AG10803 (cell line): ENCODE data around the gene DENND10.
A peak's percentile ranks its signal among the peaks of the same experiment; 100 is the strongest.

Source experiments
- DNase-seq: peaks from one replicate; pipeline ENCODE4 v3.0.0; 2010; ENCODE audit warnings: low read depth
- H3K4me3 ChIP-seq: 2 replicates; pipeline ENCODE4 v1.5.1; 2011; ENCODE audit warnings: mild to moderate bottlenecking, low read length, control low read depth
- CTCF ChIP-seq: conservative IDR thresholded peaks from 2 replicates; pipeline ENCODE4 v1.5.1; 2011; ENCODE audit warnings: mild to moderate bottlenecking, low read length, control low read depth, inconsistent platforms

The DENND10 gene

GRCh38 chr10:119103903-119104653 is at the start of gene DENND10:
Gene DENND10 (plus strand): TSS chr10:119104113. CDS start chr10:119104143, 30 bp downstream.
- no peak for TF ChIP-seq CTCF
- peak within 1 kb of the TSS; percentile 83 for H3K4me3 ChIP-seq
- DNase-seq, result peak; percentile 76

- no peak for DNase-seq
- TF ChIP-seq CTCF, result no peak
- no peak overlapping the region for H3K4me3 ChIP-seq
Measured at GRCh38 chr10:119055472-119055871, 48.4 kb upstream of the DENND10 start.

- TF ChIP-seq CTCF, result no peak
- no peak overlapping the region for H3K4me3 ChIP-seq
- DNase-seq, result no peak
Measured at GRCh38 chr10:119058010-119058409, 45.9 kb upstream of the DENND10 start.

GRCh38 chr10:119059557-119059956 is 44.4 kb upstream of the DENND10 start:
- TF ChIP-seq CTCF, result no peak
- H3K4me3 ChIP-seq, result no peak overlapping the region
- DNase-seq, result no peak

GRCh38 chr10:119060107-119060506 is 43.8 kb upstream of the DENND10 start:
- no peak for TF ChIP-seq CTCF
- DNase-seq, result no peak
- H3K4me3 ChIP-seq, result no peak overlapping the region

GRCh38 chr10:119061352-119061751 is 42.6 kb upstream of the DENND10 start:
- H3K4me3 ChIP-seq, result no peak overlapping the region
- DNase-seq, result no peak
- no peak for TF ChIP-seq CTCF

- DNase-seq, result no peak
- H3K4me3 ChIP-seq, result no peak overlapping the region
- TF ChIP-seq CTCF, result no peak
Measured at GRCh38 chr10:119061926-119062325, 42.0 kb upstream of the DENND10 start.
